OCI-LY7 (cell line): ENCODE measurements around the gene ZFP42. TPM values are rescaled to one million over a fixed set of nuclear protein-coding genes. Genes with fewer than 3 reads are reported as not detected.

ENCODE experiments used
- BruUV-seq: library from RNA; stranded (reverse); fragments of 400-500 nt; replicated peaks from 2 replicates; lab custom pipeline; 2021; lab: Mats Ljungman, UMichigan
- CTCF ChIA-PET: fragments of 300-600 bp; sonication (Branson Sonifier 250); formaldehyde crosslinking; loops from one replicate; lab custom pipeline; 2022; ENCODE audit warnings: antibody characterized with exemption; ENCODE audit not compliant: unreplicated experiment; lab: Charles Lee
- POLR2A ChIA-PET: fragments of 300-600 bp; sonication (Branson Sonifier 250); formaldehyde crosslinking; loops from one replicate; lab custom pipeline; 2022; ENCODE audit warnings: antibody characterized with exemption; lab: Charles Lee
- DNase-seq: peaks from one replicate; pipeline ENCODE4 v3.0.0-alpha.2; 2015; ENCODE audit warnings: low spot score
- H2AFZ ChIP-seq: fragments of 200-600 bp; sonication (generic), shearing (Covaris generic); 2 replicates; pipeline ENCODE4 v1.6.1; 2014; ENCODE audit warnings: mild to moderate bottlenecking, antibody characterized with exemption, low read length, moderate library complexity
- H3K27ac ChIP-seq: fragments of 200-600 bp; sonication (generic); 2 replicates; pipeline ENCODE4 v1.5.1; 2014; ENCODE audit warnings: mixed run types, low read depth, mild to moderate bottlenecking, moderate library complexity, low read length, inconsistent platforms; ENCODE audit not compliant: poor library complexity, severe bottlenecking
- H3K36me3 ChIP-seq: fragments of 200-600 bp; sonication (generic); 2 replicates; pipeline ENCODE4 v1.6.1; 2014; ENCODE audit warnings: mild to moderate bottlenecking, antibody characterized with exemption, low read length, moderate library complexity, mixed read lengths; ENCODE audit not compliant: insufficient read depth
- H3K4me1 ChIP-seq: fragments of 200-600 bp; sonication (generic); 2 replicates; pipeline ENCODE4 v1.5.1; 2014; ENCODE audit warnings: mild to moderate bottlenecking, low read length; ENCODE audit not compliant: insufficient read depth, poor library complexity, severe bottlenecking
- H3K4me2 ChIP-seq: fragments of 200-600 bp; sonication (generic); 2 replicates; pipeline ENCODE4 v1.6.1; 2014; ENCODE audit warnings: mild to moderate bottlenecking, low read length
- H3K4me3 ChIP-seq: fragments of 200-600 bp; sonication (generic); 2 replicates; pipeline ENCODE4 v1.5.1; 2014; ENCODE audit warnings: mild to moderate bottlenecking, low read depth, low read length; ENCODE audit not compliant: poor library complexity, severe bottlenecking
- H3K79me2 ChIP-seq: fragments of 200-600 bp; sonication (generic); 2 replicates; pipeline ENCODE4 v1.6.1; 2016; ENCODE audit warnings: low read depth, mild to moderate bottlenecking, low read length, moderate library complexity, mixed read lengths; ENCODE audit not compliant: insufficient read depth
- H3K9me2 ChIP-seq: fragments of 200-600 bp; sonication (generic); 2 replicates; pipeline ENCODE4 v1.6.1; 2016; ENCODE audit warnings: mild to moderate bottlenecking, low read length, mixed read lengths; ENCODE audit not compliant: insufficient read depth
- H3K9me3 ChIP-seq: fragments of 200-600 bp; sonication (generic); 2 replicates; pipeline ENCODE4 v1.6.1; 2014; ENCODE audit warnings: mild to moderate bottlenecking, mixed run types, low read length, mixed read lengths
- H4K20me1 ChIP-seq: fragments of 200-600 bp; sonication (generic); 2 replicates; pipeline ENCODE4 v1.6.1; 2014; ENCODE audit warnings: mild to moderate bottlenecking, antibody characterized with exemption, low read length, moderate library complexity, mixed read lengths; ENCODE audit not compliant: insufficient read depth
- CTCF ChIP-seq: fragments of 200-600 bp; sonication (generic); conservative IDR thresholded peaks from 2 replicates; pipeline ENCODE4 v1.5.1; 2014; ENCODE audit warnings: mild to moderate bottlenecking, antibody characterized with exemption, low read length, moderate library complexity, mixed read lengths
- EZH2phosphoT487 ChIP-seq: fragments of 200-600 bp; sonication (generic); IDR thresholded peaks from 2 replicates; pipeline ENCODE4 v1.6.1; 2018; ENCODE audit warnings: low read depth, borderline replicate concordance, mild to moderate bottlenecking, mixed run types, antibody characterized with exemption, low read length, moderate library complexity, mixed read lengths
- intact Hi-C: fragments of 100-400 bp; cut with micrococcal nuclease; formaldehyde crosslinking; loops from one replicate; pipeline ENCODE4 v1.10.0; 2022; ENCODE audit not compliant: unreplicated experiment
- total RNA-seq, 2 experiments: library from RNA; depleted of rRNA in 1 of 2; stranded (reverse); fragments of >200 nt in 1 of 2; shearing (Covaris generic) in 1 of 2; gene quantifications; 2 replicates each; pipeline ENCODE4 v1.2.3, GENCODE V29; 2014 to 2022

The ZFP42 gene
- total RNA-seq, 2 experiments from 2014 or later, result not detected

GRCh38 chr4:188018262-188018661, 22.7 kb downstream of the ZFP42 start:
- DNase-seq, result no peak
- Histone ChIP-seq H3K9me3 (no peaks in the 10 kb centered on the region), H2AFZ (no peak overlapping the region), H3K79me2 (no peaks in the 10 kb centered on the region), H4K20me1 (no peaks in the 10 kb centered on the region), H3K9me2 (no peaks in the 10 kb centered on the region), H3K36me3 (no peaks in the 10 kb centered on the region), H3K4me1 (no peaks in the 10 kb centered on the region), H3K4me3 (no peak overlapping the region), H3K27ac (no peak overlapping the region), H3K4me2 (no peak overlapping the region)
- ChIA-PET POLR2A (no interaction called here), CTCF (no interaction called here)
- no TSS peak for BruUV-seq
- intact Hi-C loops, result no loop called here
- TF ChIP-seq CTCF (no peak), EZH2phosphoT487 (no peak)

- intact Hi-C loops, result no loop called here
- no TSS peak for BruUV-seq
- Histone ChIP-seq H3K9me3 (no peaks in the 10 kb centered on the region), H3K27ac (no peak overlapping the region), H3K4me2 (no peak overlapping the region), H3K4me1 (no peaks in the 10 kb centered on the region), H3K79me2 (no peaks in the 10 kb centered on the region), H3K9me2 (no peaks in the 10 kb centered on the region), H4K20me1 (no peaks in the 10 kb centered on the region), H3K4me3 (no peak overlapping the region), H2AFZ (no peak overlapping the region), H3K36me3 (no peaks in the 10 kb centered on the region)
- ChIA-PET CTCF (no interaction called here), POLR2A (no interaction called here)
- DNase-seq, result no peak
- TF ChIP-seq CTCF (no peak), EZH2phosphoT487 (no peak)
These were observed 26.1 kb downstream of the ZFP42 start for GRCh38 chr4:188021548-188022249.

GRCh38 chr4:188023682-188024081, 28.1 kb downstream of the ZFP42 start:
- DNase-seq, result no peak
- ChIA-PET POLR2A (no interaction called here), CTCF (no interaction called here)
- H3K36me3 ChIP-seq, result no peaks in the 10 kb centered on the region
- H3K4me3 ChIP-seq, result no peak overlapping the region
- intact Hi-C loops, result no loop called here
- H4K20me1 ChIP-seq, result no peaks in the 10 kb centered on the region
- no peak overlapping the region for H3K4me2 ChIP-seq
- no peak for TF ChIP-seq EZH2phosphoT487
- H3K9me3 ChIP-seq, result no peaks in the 10 kb centered on the region
- no peak overlapping the region for H3K27ac ChIP-seq
- H3K9me2 ChIP-seq, result no peaks in the 10 kb centered on the region
- H3K4me1 ChIP-seq, result no peaks in the 10 kb centered on the region
- H2AFZ ChIP-seq, result no peak overlapping the region
- BruUV-seq, result no TSS peak
- H3K79me2 ChIP-seq, result no peaks in the 10 kb centered on the region
